GM12878 (cell line): ENCODE data around the gene STPG1. TPM values are rescaled to one million over a fixed set of nuclear protein-coding genes. Genes with fewer than 3 reads are reported as not detected.

Experiments
- ATAC-seq: fragments of 200-7000 bp; cut with Tn5 transposase; 3 replicates; pipeline ENCODE4 v1.9.1; 2020; ENCODE audit warnings: mild to moderate bottlenecking, moderate library complexity
- BruUV-seq: library from RNA; stranded (reverse); fragments of 400-500 nt; replicated peaks from 2 replicates; lab custom pipeline; 2021; lab: Mats Ljungman, UMichigan
- CTCF ChIA-PET: fragments of 300-600 bp; sonication (Branson Sonifier 250); formaldehyde crosslinking; extraction: SDS; loops from one replicate; lab custom pipeline; 2021; ENCODE audit warnings: inconsistent platforms; lab: Yijun Ruan, JAX
- POLR2A ChIA-PET: fragments of 350-600 bp; formaldehyde crosslinking; extraction: SDS; loops from one replicate; lab custom pipeline; 2021; ENCODE audit warnings: inconsistent platforms; lab: Charles Lee
- RAD21 ChIA-PET: fragments of 300-600 bp; sonication (Branson Sonifier 250); formaldehyde crosslinking; loops from one replicate; lab custom pipeline; 2023; ENCODE audit warnings: antibody characterized with exemption; ENCODE audit not compliant: unreplicated experiment; lab: Charles Lee
- SMC1A ChIA-PET: fragments of 300-600 bp; sonication (Branson Sonifier 250); formaldehyde crosslinking; loops from one replicate; lab custom pipeline; 2023; ENCODE audit not compliant: unreplicated experiment, uncharacterized antibody; lab: Charles Lee
- DNase-seq: peaks from one replicate; pipeline ENCODE4 v3.0.0-alpha.2; 2011; ENCODE audit warnings: low read depth, low spot score
- FAIRE-seq: peaks from 3 replicates; lab custom pipeline; 2011; peaks lifted over from hg19 to GRCh38; lab: Jason Lieb, UNC
- H2AFZ ChIP-seq: 2 replicates; pipeline ENCODE4 v1.6.0; 2011; ENCODE audit warnings: low read depth, low read length, control low read depth; ENCODE audit not compliant: control insufficient read depth
- H3K27ac ChIP-seq: 2 replicates; pipeline ENCODE4 v1.5.1; 2011; ENCODE audit warnings: control low read depth; ENCODE audit not compliant: control insufficient read depth, insufficient read depth
- H3K27me3 ChIP-seq, 2 experiments: replicated peaks in 1 of 2; 2 replicates each; pipeline versions ENCODE4 v1.6.0 to v1.6.1; 2011; ENCODE audit warnings: low read length in 1 of 2; ENCODE audit not compliant: control insufficient read depth in 2 of 2, insufficient read depth in 2 of 2
- H3K36me3 ChIP-seq, 2 experiments: 2 replicates each; pipeline ENCODE4 v1.5.1; 2011; ENCODE audit warnings: low read length in 1 of 2; ENCODE audit not compliant: control insufficient read depth in 2 of 2, insufficient read depth in 2 of 2
- H3K4me1 ChIP-seq: 2 replicates; pipeline ENCODE4 v1.6.1; 2011; ENCODE audit warnings: mild to moderate bottlenecking, low read length, moderate library complexity, mixed read lengths; ENCODE audit not compliant: control insufficient read depth, insufficient read depth
- H3K4me2 ChIP-seq: 2 replicates; pipeline ENCODE4 v1.6.0; 2011; ENCODE audit warnings: control low read depth; ENCODE audit not compliant: control insufficient read depth, insufficient read depth
- H3K4me3 ChIP-seq: fragments of 200-600 bp; sonication (generic); 2 replicates; pipeline ENCODE4 v1.5.1; 2016
- H3K79me2 ChIP-seq: 2 replicates; pipeline ENCODE4 v1.6.0; 2011; ENCODE audit warnings: low read length; ENCODE audit not compliant: control insufficient read depth, insufficient read depth
- H3K9ac ChIP-seq: 2 replicates; pipeline ENCODE4 v1.8.0; 2011; ENCODE audit warnings: low read length, control low read depth, mixed read lengths; ENCODE audit not compliant: control insufficient read depth, insufficient read depth
- H3K9me3 ChIP-seq: replicated peaks from 3 replicates; pipeline ENCODE4 v1.5.1; 2011; ENCODE audit warnings: mild to moderate bottlenecking, low read length; ENCODE audit not compliant: control insufficient read depth, insufficient read depth
- H4K20me1 ChIP-seq: 2 replicates; pipeline ENCODE4 v1.6.0; 2011; ENCODE audit not compliant: control insufficient read depth, insufficient read depth
- BCLAF1 ChIP-seq: fragments of 450-650 bp; IDR thresholded peaks from 2 replicates; pipeline ENCODE4 v1.6.1; 2017; ENCODE audit warnings: antibody characterized with exemption, mild to moderate bottlenecking, moderate library complexity
- CBX3 ChIP-seq: fragments of 200-600 bp; sonication (generic); IDR thresholded peaks from 2 replicates; pipeline ENCODE4 v1.6.1; 2016; ENCODE audit warnings: low read depth, borderline replicate concordance
- CEBPB ChIP-seq, 2 experiments: fragments of 150-350 bp in 1 of 2; IDR thresholded peaks; 2 replicates each; pipeline ENCODE4 v1.6.1; 2012 to 2014; ENCODE audit warnings: low read depth in 2 of 2, low read length in 2 of 2, borderline replicate concordance in 1 of 2, inconsistent platforms in 1 of 2
- EZH2 ChIP-seq: IDR thresholded peaks from 2 replicates; pipeline ENCODE4 v1.6.1; 2012; ENCODE audit warnings: low read depth, mild to moderate bottlenecking, control low read depth, inconsistent platforms, low read length, borderline replicate concordance; ENCODE audit not compliant: control insufficient read depth
- KAT2A ChIP-seq: conservative IDR thresholded peaks from 2 replicates; pipeline ENCODE4 v1.6.1; 2011; ENCODE audit warnings: low read depth, low read length; ENCODE audit not compliant: control insufficient read depth
- MAX ChIP-seq: IDR thresholded peaks from 2 replicates; pipeline ENCODE4 v1.6.1; 2012; ENCODE audit warnings: low read depth, low read length, improper control_type of control experiment
- MEF2B ChIP-seq: fragments of 450-650 bp; IDR thresholded peaks from 2 replicates; pipeline ENCODE4 v1.6.1; 2018; ENCODE audit warnings: mild to moderate bottlenecking, moderate library complexity; ENCODE audit not compliant: partially characterized antibody, poor library complexity, severe bottlenecking
- MTA2 ChIP-seq: fragments of 450-650 bp; IDR thresholded peaks from 2 replicates; pipeline ENCODE4 v1.6.1; 2016; ENCODE audit warnings: low read depth, mild to moderate bottlenecking, moderate library complexity
- NFYB ChIP-seq: IDR thresholded peaks from 2 replicates; pipeline ENCODE4 v1.6.1; 2011; ENCODE audit warnings: low read depth, mild to moderate bottlenecking, low read length, improper control_type of control experiment, moderate library complexity; ENCODE audit not compliant: insufficient read depth
- PAX5 ChIP-seq: IDR thresholded peaks from 2 replicates; pipeline ENCODE4 v1.6.1; 2011; ENCODE audit warnings: low read depth, low read length, borderline replicate concordance
- RAD21 ChIP-seq: IDR thresholded peaks from 2 replicates; pipeline ENCODE4 v1.6.1; 2011; ENCODE audit warnings: mild to moderate bottlenecking, low read depth, low read length, moderate library complexity; ENCODE audit not compliant: insufficient read depth
- RB1 ChIP-seq: fragments of 450-650 bp; formaldehyde crosslinking; IDR thresholded peaks from 2 replicates; pipeline ENCODE4 v1.6.1; 2017; ENCODE audit warnings: mild to moderate bottlenecking, borderline replicate concordance
- WRNIP1 ChIP-seq: IDR thresholded peaks from 2 replicates; pipeline ENCODE4 v1.6.1; 2011; ENCODE audit warnings: low read depth, low read length, improper control_type of control experiment, borderline replicate concordance
- ZBED1 ChIP-seq: IDR thresholded peaks from 2 replicates; pipeline ENCODE4 v1.6.1; 2016; ENCODE audit warnings: borderline replicate concordance
- ZBTB11 ChIP-seq: fragments of 450-650 bp; formaldehyde crosslinking; IDR thresholded peaks from 2 replicates; pipeline ENCODE4 v1.5.0; 2022; ENCODE audit warnings: mild to moderate bottlenecking, missing genetic modification characterization
- ZNF274 ChIP-seq: IDR thresholded peaks from one replicate; pipeline ENCODE4 v1.8.0; 2011; ENCODE audit not compliant: insufficient read length, insufficient read depth
- WGBS: methylation state at CpG from one replicate; pipeline ENCODE4 v1.1.6; 2016; ENCODE audit warnings: low lambda C conversion rate; ENCODE audit not compliant: insufficient replicate concordance, insufficient coverage; ENCODE audit errors: missing lambda C conversion rate; 5-methylcytosine and 5-hydroxymethylcytosine counted together
- in situ Hi-C: fragments of 300-500 bp; cut with MboI; formaldehyde crosslinking; loops from 9 replicates; pipeline ENCODE4 v1.14.3; 2018; ENCODE audit warnings: mixed read lengths
- intact Hi-C: fragments of 100-400 bp; cut with micrococcal nuclease; formaldehyde crosslinking; loops from one replicate; pipeline ENCODE4 v1.14.2; 2022; ENCODE audit not compliant: unreplicated experiment
- polyA plus RNA-seq, 11 experiments: library from polyadenylated mRNA; depleted of rRNA in 4 of 11; unstranded in 6 of 11; stranded (reverse) in 5 of 11; fragments of >200 nt; fragmentation: Nextera tagmentation in 4 of 11; fragmentation: Illumina TruSeq in 1 of 11; extraction: Ambion mirVana in 4 of 11; extraction: Trizol in 1 of 11; gene quantifications; 1 replicate in 1 of 11; 2 replicates in 10 of 11; pipeline versions ENCODE4 v1.2.1 to v1.2.3, GENCODE V29; 2011 to 2016; ENCODE audit warnings: inconsistent platforms in 2 of 11, missing spikeins in 2 of 11, low read depth in 1 of 11
- total RNA-seq, 4 experiments: library from RNA; depleted of rRNA in 3 of 4; stranded (reverse); fragments of >200 nt in 3 of 4; fragmentation: Illumina TruSeq in 1 of 4; extraction: Trizol in 1 of 4; gene quantifications; 2 replicates each; pipeline versions ENCODE4 v1.2.1 to v1.2.3, GENCODE V29; 2013 to 2021

STPG1 gene
- total and polyA plus RNA-seq, 10 of the 15 experiments (the other 5 are each of a cell fraction or from before 2014, with no cell fraction given): 0.22 to 2.6 (median 0.73) TPM

- TF ChIP-seq BCLAF1 (no peak), RB1 (no peak), KAT2A (no peak)
Observed at GRCh38 chr1:24410750-24411149, 2.8 kb downstream of the STPG1 start (continued).

- Histone ChIP-seq H3K36me3 (no peaks in the 10 kb centered on the region), H2AFZ (no peak overlapping the region), H3K27ac (no peak overlapping the region), H3K4me2 (no peak overlapping the region), H3K4me1 (no peaks in the 10 kb centered on the region), H3K79me2 (no peaks in the 10 kb centered on the region), H4K20me1 (no peaks in the 10 kb centered on the region), H3K4me3 (no peak overlapping the region), H3K27me3 (no peaks in the 10 kb centered on the region), H3K9me3 (no peaks in the 10 kb centered on the region; the same call in 2 of the 3 replicates), H3K9ac (no peak overlapping the region)
- DNase-seq (no peak), FAIRE-seq (no peak), ATAC-seq (no peak)
- SMC1A ChIA-PET: interaction anchor here (1.0 to 9.8 kb wide), 2 partner anchors 17 to 221 kb away, joined by 3 to 63 read pairs; no protein-coding TSS in a partner anchor
- no TSS peak for BruUV-seq
- in situ Hi-C loops: no loop called here
- 57% methylated on average over 3 of the region's 3 CpGs for WGBS
- POLR2A ChIA-PET: interaction anchor here (0.6 kb wide), 1 partner anchor 206 kb away, joined by 3 read pairs; no protein-coding TSS in a partner anchor
- CTCF ChIA-PET: interaction anchor here (0.9 to 1.7 kb wide), 8 partner anchors 8 to 178 kb away, joined by 3 to 10 read pairs (median 4); no protein-coding TSS in a partner anchor
- RAD21 ChIA-PET: interaction anchor here (0.9 to 1.2 kb wide), 2 partner anchors 19 to 177 kb away, joined by 4 to 6 read pairs; no protein-coding TSS in a partner anchor
- intact Hi-C loops: no loop called here
- TF ChIP-seq MEF2B (no peak), CEBPB (IDR thresholded peaks at IDR 0.05; ENCODE audit: borderline replicate concordance in 1 of 2, low read depth in 2 of 2, low read length in 2 of 2) (no peak), MAX (no peak), EZH2 (no peak), NFYB (no peak), RAD21 (no peak), PAX5 (no peak), ZBTB11 (CRISPR knock-in tag) (no peak), WRNIP1 (no peak), MTA2 (no peak), ZBED1 (no peak), CBX3 (no peak), ZNF274 (no peak)
Observed at GRCh38 chr1:24409535-24409934, 4.0 kb downstream of the STPG1 start.
